Neural cell (in vitro differentiated cells): ENCODE results near the gene CHPF. TPM values are rescaled to one million over a fixed set of nuclear protein-coding genes. Genes with fewer than 3 reads are reported as not detected.

Experiments used
- H2AFZ ChIP-seq: fragments of 200-600, 300-800 bp; sonication (generic), shearing (Covaris generic); 2 replicates; pipeline ENCODE4 v1.6.0; 2014; ENCODE audit warnings: low read depth, mild to moderate bottlenecking, antibody characterized with exemption, low read length, moderate library complexity
- H3F3A ChIP-seq: fragments of 200-600 bp; shearing (Covaris generic); 2 replicates; pipeline ENCODE4 v1.6.1; 2016; ENCODE audit warnings: mild to moderate bottlenecking, moderate library complexity, mixed read lengths, antibody characterized with exemption, low read length; ENCODE audit not compliant: insufficient read depth, poor library complexity, severe bottlenecking
- H3K27ac ChIP-seq: fragments of 200-600, 300-800 bp; sonication (generic), shearing (Covaris generic); 2 replicates; pipeline ENCODE4 v1.5.1; 2014; ENCODE audit warnings: mild to moderate bottlenecking, low read length, moderate library complexity
- H3K27me3 ChIP-seq: fragments of 300-800, 200-600 bp; sonication (generic), shearing (Covaris generic); 2 replicates; pipeline ENCODE4 v1.6.0; 2014; ENCODE audit warnings: mild to moderate bottlenecking, low read depth, low read length, moderate library complexity; ENCODE audit not compliant: insufficient read depth
- H3K36me3 ChIP-seq: fragments of 300-800, 200-600 bp; sonication (generic), shearing (Covaris generic); 2 replicates; pipeline ENCODE4 v1.5.1; 2014; ENCODE audit warnings: mild to moderate bottlenecking, antibody characterized with exemption, low read length, moderate library complexity; ENCODE audit not compliant: insufficient read depth
- H3K4me2 ChIP-seq: fragments of 300-800, 200-600 bp; sonication (generic), shearing (Covaris generic); 2 replicates; pipeline ENCODE4 v1.6.0; 2014; ENCODE audit warnings: mild to moderate bottlenecking, low read length
- H3K4me3 ChIP-seq: fragments of 300-800, 200-600 bp; sonication (generic), shearing (Covaris generic); 2 replicates; pipeline ENCODE4 v1.5.1; 2014; ENCODE audit warnings: mild to moderate bottlenecking, low read length, moderate library complexity
- H3K79me2 ChIP-seq: fragments of 200-600 bp; shearing (Covaris generic); replicated peaks from 2 replicates; pipeline ENCODE4 v1.6.0; 2014; ENCODE audit warnings: mild to moderate bottlenecking, low read length, moderate library complexity; ENCODE audit not compliant: insufficient read depth
- H3K9ac ChIP-seq: fragments of 300-800, 200-600 bp; sonication (generic), shearing (Covaris generic); 2 replicates; pipeline ENCODE4 v1.6.1; 2016; ENCODE audit warnings: mild to moderate bottlenecking, low read length, mixed read lengths
- H3K9me2 ChIP-seq: fragments of 200-600 bp; shearing (Covaris generic); 2 replicates; pipeline ENCODE4 v1.6.1; 2016; ENCODE audit warnings: mild to moderate bottlenecking, low read length, mixed read lengths; ENCODE audit not compliant: insufficient read depth
- H3K9me3 ChIP-seq: fragments of 200-600, 300-800 bp; sonication (generic), shearing (Covaris generic); 2 replicates; pipeline ENCODE4 v1.6.1; 2016; ENCODE audit warnings: mild to moderate bottlenecking, mixed run types, low read length, moderate library complexity, mixed read lengths
- H4K20me1 ChIP-seq: fragments of 200-600 bp; shearing (Covaris generic); 2 replicates; pipeline ENCODE4 v1.6.1; 2016; ENCODE audit warnings: mild to moderate bottlenecking, mixed run types; ENCODE audit not compliant: insufficient read depth
- EP300 ChIP-seq: fragments of 450-650 bp; conservative IDR thresholded peaks from 2 replicates; pipeline ENCODE4 v1.6.1; 2014; ENCODE audit warnings: antibody characterized with exemption, mild to moderate bottlenecking, moderate library complexity; ENCODE audit not compliant: poor library complexity, severe bottlenecking
- EZH2 ChIP-seq: fragments of 200-600, 300-800 bp; shearing (Covaris generic), sonication (generic); IDR thresholded peaks from 2 replicates; pipeline ENCODE4 v1.6.1; 2014; ENCODE audit warnings: antibody characterized with exemption, low read length, borderline replicate concordance, mild to moderate bottlenecking; ENCODE audit not compliant: insufficient read depth, poor library complexity, severe bottlenecking
- MXI1 ChIP-seq: fragments of 450-650 bp; conservative IDR thresholded peaks from 2 replicates; pipeline ENCODE4 v1.6.1; 2014; ENCODE audit warnings: antibody characterized with exemption, mild to moderate bottlenecking; ENCODE audit not compliant: poor library complexity, severe bottlenecking
- POLR2AphosphoS5 ChIP-seq: IDR thresholded peaks from 2 replicates; pipeline ENCODE4 v1.6.1; 2012
- RAD21 ChIP-seq: fragments of 450-650 bp; conservative IDR thresholded peaks from 2 replicates; pipeline ENCODE4 v1.6.1; 2014; ENCODE audit warnings: antibody characterized with exemption, mild to moderate bottlenecking, moderate library complexity
- SMC3 ChIP-seq: fragments of 450-650 bp; conservative IDR thresholded peaks from 2 replicates; pipeline ENCODE4 v1.6.1; 2014; ENCODE audit warnings: antibody characterized with exemption, mild to moderate bottlenecking, moderate library complexity; ENCODE audit not compliant: poor library complexity
- TAF1 ChIP-seq: IDR thresholded peaks from 2 replicates; pipeline ENCODE4 v1.6.1; 2012; ENCODE audit warnings: low read depth
- polyA plus RNA-seq: library from polyadenylated mRNA; depleted of rRNA; stranded (reverse); fragments of >200 nt; gene quantifications from 2 replicates; pipeline ENCODE4 v1.2.3, GENCODE V29; 2014
- TF ChIP-seq, protein P1 (sequence below): fragments of 450-650 bp; IDR thresholded peaks from 2 replicates; pipeline ENCODE4 v1.5.1; 2014; ENCODE audit warnings: antibody characterized with exemption, mild to moderate bottlenecking, moderate library complexity; ENCODE audit not compliant: poor library complexity, severe bottlenecking
- TF ChIP-seq, protein P2 (sequence below): IDR thresholded peaks from 2 replicates; pipeline ENCODE4 v1.6.1; 2012; ENCODE audit warnings: borderline replicate concordance

The CHPF gene
- polyA plus RNA-seq, 1 donor from 2014 or later = 28.6 TPM

- H3F3A ChIP-seq = no peaks in the 10 kb centered on the region
- TF ChIP-seq RAD21 (no peak), EP300 (no peak), SMC3 (no peak), EZH2 (no peak), POLR2AphosphoS5 (no peak), TAF1 (no peak), MXI1 (no peak)
- TF ChIP-seq, protein P1, sequence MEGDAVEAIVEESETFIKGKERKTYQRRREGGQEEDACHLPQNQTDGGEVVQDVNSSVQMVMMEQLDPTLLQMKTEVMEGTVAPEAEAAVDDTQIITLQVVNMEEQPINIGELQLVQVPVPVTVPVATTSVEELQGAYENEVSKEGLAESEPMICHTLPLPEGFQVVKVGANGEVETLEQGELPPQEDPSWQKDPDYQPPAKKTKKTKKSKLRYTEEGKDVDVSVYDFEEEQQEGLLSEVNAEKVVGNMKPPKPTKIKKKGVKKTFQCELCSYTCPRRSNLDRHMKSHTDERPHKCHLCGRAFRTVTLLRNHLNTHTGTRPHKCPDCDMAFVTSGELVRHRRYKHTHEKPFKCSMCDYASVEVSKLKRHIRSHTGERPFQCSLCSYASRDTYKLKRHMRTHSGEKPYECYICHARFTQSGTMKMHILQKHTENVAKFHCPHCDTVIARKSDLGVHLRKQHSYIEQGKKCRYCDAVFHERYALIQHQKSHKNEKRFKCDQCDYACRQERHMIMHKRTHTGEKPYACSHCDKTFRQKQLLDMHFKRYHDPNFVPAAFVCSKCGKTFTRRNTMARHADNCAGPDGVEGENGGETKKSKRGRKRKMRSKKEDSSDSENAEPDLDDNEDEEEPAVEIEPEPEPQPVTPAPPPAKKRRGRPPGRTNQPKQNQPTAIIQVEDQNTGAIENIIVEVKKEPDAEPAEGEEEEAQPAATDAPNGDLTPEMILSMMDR = no peak
- TF ChIP-seq, protein P2, sequence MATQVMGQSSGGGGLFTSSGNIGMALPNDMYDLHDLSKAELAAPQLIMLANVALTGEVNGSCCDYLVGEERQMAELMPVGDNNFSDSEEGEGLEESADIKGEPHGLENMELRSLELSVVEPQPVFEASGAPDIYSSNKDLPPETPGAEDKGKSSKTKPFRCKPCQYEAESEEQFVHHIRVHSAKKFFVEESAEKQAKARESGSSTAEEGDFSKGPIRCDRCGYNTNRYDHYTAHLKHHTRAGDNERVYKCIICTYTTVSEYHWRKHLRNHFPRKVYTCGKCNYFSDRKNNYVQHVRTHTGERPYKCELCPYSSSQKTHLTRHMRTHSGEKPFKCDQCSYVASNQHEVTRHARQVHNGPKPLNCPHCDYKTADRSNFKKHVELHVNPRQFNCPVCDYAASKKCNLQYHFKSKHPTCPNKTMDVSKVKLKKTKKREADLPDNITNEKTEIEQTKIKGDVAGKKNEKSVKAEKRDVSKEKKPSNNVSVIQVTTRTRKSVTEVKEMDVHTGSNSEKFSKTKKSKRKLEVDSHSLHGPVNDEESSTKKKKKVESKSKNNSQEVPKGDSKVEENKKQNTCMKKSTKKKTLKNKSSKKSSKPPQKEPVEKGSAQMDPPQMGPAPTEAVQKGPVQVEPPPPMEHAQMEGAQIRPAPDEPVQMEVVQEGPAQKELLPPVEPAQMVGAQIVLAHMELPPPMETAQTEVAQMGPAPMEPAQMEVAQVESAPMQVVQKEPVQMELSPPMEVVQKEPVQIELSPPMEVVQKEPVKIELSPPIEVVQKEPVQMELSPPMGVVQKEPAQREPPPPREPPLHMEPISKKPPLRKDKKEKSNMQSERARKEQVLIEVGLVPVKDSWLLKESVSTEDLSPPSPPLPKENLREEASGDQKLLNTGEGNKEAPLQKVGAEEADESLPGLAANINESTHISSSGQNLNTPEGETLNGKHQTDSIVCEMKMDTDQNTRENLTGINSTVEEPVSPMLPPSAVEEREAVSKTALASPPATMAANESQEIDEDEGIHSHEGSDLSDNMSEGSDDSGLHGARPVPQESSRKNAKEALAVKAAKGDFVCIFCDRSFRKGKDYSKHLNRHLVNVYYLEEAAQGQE = no peak
- no peak overlapping the region for H2AFZ ChIP-seq
- H3K4me2 ChIP-seq = no peak overlapping the region
- no peaks in the 10 kb centered on the region for H3K9me2 ChIP-seq
- H3K9me3 ChIP-seq = no peaks in the 10 kb centered on the region
- H4K20me1 ChIP-seq = no peaks in the 10 kb centered on the region
- H3K79me2 ChIP-seq = no peaks in the 10 kb centered on the region
- H3K9ac ChIP-seq = no peak overlapping the region
- no peaks in the 10 kb centered on the region for H3K36me3 ChIP-seq
- H3K27me3 ChIP-seq = peaks cover 35% of the 10 kb centered on the region
- H3K27ac ChIP-seq = no peak overlapping the region
- no peak overlapping the region for H3K4me3 ChIP-seq
These were observed 43.5 kb downstream of the CHPF start for GRCh38 chr2:219500135-219500534.

GRCh38 chr2:219499555-219499954, 44.1 kb downstream of the CHPF start:
- H3K9me2 ChIP-seq = no peaks in the 10 kb centered on the region
- no peak overlapping the region for H3K27ac ChIP-seq
- peak overlapping the region; percentile 80 for H3K4me2 ChIP-seq
- no peaks in the 10 kb centered on the region for H3K36me3 ChIP-seq
- H3K9ac ChIP-seq = peak overlapping the region; percentile 71
- no peaks in the 10 kb centered on the region for H3K79me2 ChIP-seq
- peaks cover 41% of the 10 kb centered on the region for H3K27me3 ChIP-seq
- peak overlapping the region; percentile 73 for H3K4me3 ChIP-seq
- no peaks in the 10 kb centered on the region for H4K20me1 ChIP-seq
- H2AFZ ChIP-seq = no peak overlapping the region
- H3K9me3 ChIP-seq = no peaks in the 10 kb centered on the region
- no peak for TF ChIP-seq MXI1
- TF ChIP-seq POLR2AphosphoS5 = no peak
- no peak for TF ChIP-seq EZH2
- no peak for TF ChIP-seq EP300
- no peak for TF ChIP-seq TAF1
- TF ChIP-seq, protein P2 = no peak
- TF ChIP-seq, protein P1 = no peak
- TF ChIP-seq RAD21 = no peak
- TF ChIP-seq SMC3 = no peak
- H3F3A ChIP-seq = no peaks in the 10 kb centered on the region
